IMR-90 (cell line): ENCODE measurements around the gene RNPEPL1. TPM values are rescaled to one million over a fixed set of nuclear protein-coding genes. Genes with fewer than 3 reads are reported as not detected.

Source experiments
- ATAC-seq: fragments of 200-7000 bp; cut with Tn5 transposase; 2 replicates; pipeline ENCODE4 v1.9.1; 2020; ENCODE audit warnings: low read depth, mild to moderate bottlenecking, moderate library complexity
- BruUV-seq: library from RNA; stranded (reverse); fragments of 400-500 nt; replicated peaks from 2 replicates; lab custom pipeline; 2021; lab: Mats Ljungman, UMichigan
- CTCF ChIA-PET: fragments of 300-600 bp; formaldehyde crosslinking; extraction: SDS; loops from one replicate; lab custom pipeline; 2021; ENCODE audit warnings: antibody characterized with exemption; lab: Yijun Ruan, JAX
- POLR2A ChIA-PET: fragments of 300-600 bp; sonication (Branson Sonifier 250); formaldehyde crosslinking; loops from one replicate; lab custom pipeline; 2022; ENCODE audit warnings: antibody characterized with exemption; ENCODE audit not compliant: unreplicated experiment; lab: Charles Lee
- DNase-seq: peaks from one replicate; pipeline ENCODE4 v3.0.0; 2013
- H2AFZ ChIP-seq: replicated peaks from 2 replicates; pipeline ENCODE3; 2013; ENCODE audit warnings: low read length, mild to moderate bottlenecking; ENCODE audit not compliant: poor library complexity
- H2AK5ac ChIP-seq: 2 replicates; pipeline ENCODE4 v1.6.1; 2013; ENCODE audit warnings: low read depth, low read length, inconsistent platforms
- H2AK9ac ChIP-seq: replicated peaks from 2 replicates; pipeline ENCODE3; 2013; ENCODE audit warnings: mild to moderate bottlenecking, low read depth, low read length, moderate library complexity; ENCODE audit not compliant: poor library complexity
- H2BK120ac ChIP-seq: 2 replicates; pipeline ENCODE4 v1.6.1; 2013; ENCODE audit warnings: low read depth, low read length, inconsistent platforms
- H2BK15ac ChIP-seq: 3 replicates; pipeline ENCODE4 v1.6.1; 2013; ENCODE audit warnings: low read depth, low read length, inconsistent platforms
- H2BK20ac ChIP-seq: 2 replicates; pipeline ENCODE4 v1.6.1; 2013; ENCODE audit warnings: low read depth, mild to moderate bottlenecking, inconsistent platforms, low read length, moderate library complexity
- H2BK5ac ChIP-seq: 2 replicates; pipeline ENCODE4 v1.6.1; 2013; ENCODE audit warnings: mild to moderate bottlenecking, low read depth, low read length, inconsistent platforms; ENCODE audit not compliant: poor library complexity, severe bottlenecking
- H3K14ac ChIP-seq: replicated peaks from 2 replicates; pipeline ENCODE4 v1.6.1; 2013; ENCODE audit warnings: low read depth, low read length, inconsistent platforms
- H3K18ac ChIP-seq: 2 replicates; pipeline ENCODE4 v1.6.1; 2013; ENCODE audit warnings: low read depth, low read length, control low read depth
- H3K23ac ChIP-seq: 2 replicates; pipeline ENCODE4 v1.6.1; 2013; ENCODE audit warnings: low read depth, low read length, inconsistent platforms
- H3K27ac ChIP-seq: 2 replicates; pipeline ENCODE4 v1.5.1; 2013; ENCODE audit warnings: mild to moderate bottlenecking, control low read depth, low read length; ENCODE audit not compliant: insufficient read depth
- H3K27me3 ChIP-seq: 2 replicates; pipeline ENCODE4 v1.6.1; 2013; ENCODE audit warnings: low read length; ENCODE audit not compliant: control insufficient read depth, insufficient read depth
- H3K36me3 ChIP-seq: 2 replicates; pipeline ENCODE4 v1.6.1; 2013; ENCODE audit warnings: low read length, mixed read lengths; ENCODE audit not compliant: control insufficient read depth, insufficient read depth
- H3K4ac ChIP-seq: 2 replicates; pipeline ENCODE4 v1.6.1; 2013; ENCODE audit warnings: low read depth, low read length, inconsistent platforms
- H3K4me1 ChIP-seq: 2 replicates; pipeline ENCODE4 v1.6.1; 2013; ENCODE audit warnings: low read length, mixed read lengths; ENCODE audit not compliant: control insufficient read depth, insufficient read depth
- H3K4me2 ChIP-seq: 2 replicates; pipeline ENCODE4 v1.6.1; 2013; ENCODE audit warnings: low read depth, mild to moderate bottlenecking, control low read depth, low read length, moderate library complexity
- H3K4me3 ChIP-seq: 2 replicates; pipeline ENCODE4 v1.5.1; 2013; ENCODE audit warnings: low read depth, mild to moderate bottlenecking, control low read depth, low read length, moderate library complexity; ENCODE audit not compliant: insufficient read depth
- H3K56ac ChIP-seq: 2 replicates; pipeline ENCODE4 v1.6.1; 2013; ENCODE audit warnings: low read length, inconsistent platforms; ENCODE audit not compliant: insufficient read depth; ENCODE audit errors: extremely low read depth
- H3K79me1 ChIP-seq, 2 experiments: 2 replicates each; pipeline ENCODE4 v1.6.1; 2013; ENCODE audit warnings: low read length in 2 of 2, inconsistent platforms in 1 of 2, low read depth in 1 of 2
- H3K9ac ChIP-seq: 2 replicates; pipeline ENCODE4 v1.6.1; 2013; ENCODE audit warnings: low read depth, low read length, control low read depth
- H3K9me1 ChIP-seq: 2 replicates; pipeline ENCODE4 v1.6.1; 2013; ENCODE audit warnings: low read length, inconsistent platforms; ENCODE audit not compliant: insufficient read depth
- H3K9me3 ChIP-seq: 2 replicates; pipeline ENCODE4 v1.6.1; 2013; ENCODE audit warnings: low read length; ENCODE audit not compliant: control insufficient read depth, insufficient read depth
- H4K20me1 ChIP-seq: 2 replicates; pipeline ENCODE4 v1.6.1; 2013; ENCODE audit warnings: low read length, inconsistent platforms; ENCODE audit not compliant: insufficient read depth
- H4K5ac ChIP-seq: 2 replicates; pipeline ENCODE4 v1.6.1; 2013; ENCODE audit warnings: mild to moderate bottlenecking, low read depth, low read length, control low read depth
- H4K8ac ChIP-seq, 2 experiments: 2 replicates each; pipeline ENCODE4 v1.6.1; 2013; ENCODE audit warnings: low read depth in 2 of 2, low read length in 2 of 2, control low read depth in 1 of 2, inconsistent platforms in 1 of 2
- H4K91ac ChIP-seq: 2 replicates; pipeline ENCODE4 v1.6.1; 2013; ENCODE audit warnings: low read depth, low read length, inconsistent platforms; ENCODE audit not compliant: insufficient read depth
- BHLHE40 ChIP-seq: fragments of 150-350 bp; IDR thresholded peaks from 2 replicates; pipeline ENCODE4 v1.6.1; 2016; ENCODE audit warnings: mild to moderate bottlenecking, low read depth, low read length
- FOS ChIP-seq: fragments of 150-350 bp; IDR thresholded peaks from 2 replicates; pipeline ENCODE4 v1.6.1; 2016; ENCODE audit warnings: low read depth, low read length
- WGBS, 2 experiments: methylation state at CpG; one replicate each; pipeline versions ENCODE4 v1.1.5 to v1.1.7; 2013; ENCODE audit warnings: missing lambda C conversion rate in 2 of 2; ENCODE audit not compliant: insufficient read length in 1 of 2; ENCODE audit errors: extremely low coverage in 2 of 2; 5-methylcytosine and 5-hydroxymethylcytosine counted together
- dilution Hi-C: fragments of 300-500 bp; cut with HindIII; formaldehyde crosslinking; loops from one replicate; pipeline ENCODE4 v1.14.3; 2018; ENCODE audit warnings: low sequenced_read_pairs; ENCODE audit not compliant: unreplicated experiment
- in situ Hi-C: fragments of 300-500 bp; cut with MboI; formaldehyde crosslinking; loops from 3 replicates; pipeline ENCODE4 v1.14.3; 2019; ENCODE audit warnings: low sequenced_read_pairs, inconsistent platforms, mixed read lengths
- intact Hi-C: fragments of 100-400 bp; cut with micrococcal nuclease; formaldehyde crosslinking; loops from 2 replicates; pipeline ENCODE4 v1.10.0; 2022
- polyA plus RNA-seq, 3 experiments: library from polyadenylated mRNA; depleted of rRNA; stranded (reverse); fragments of >200 nt; gene quantifications; 2 replicates each; pipeline ENCODE4 v1.2.3, GENCODE V29; 2012; ENCODE audit warnings: low replicate concordance in 1 of 3
- total RNA-seq: library from RNA; depleted of rRNA; stranded (reverse); fragments of >200 nt; gene quantifications from 2 replicates; pipeline ENCODE4 v1.2.3, GENCODE V29; 2012; rRNA removed

The RNPEPL1 gene
- total and polyA plus RNA-seq, 2 of the 4 experiments (the other 2 are of a cell fraction) = 3.8 to 18.7 TPM

DNA sequence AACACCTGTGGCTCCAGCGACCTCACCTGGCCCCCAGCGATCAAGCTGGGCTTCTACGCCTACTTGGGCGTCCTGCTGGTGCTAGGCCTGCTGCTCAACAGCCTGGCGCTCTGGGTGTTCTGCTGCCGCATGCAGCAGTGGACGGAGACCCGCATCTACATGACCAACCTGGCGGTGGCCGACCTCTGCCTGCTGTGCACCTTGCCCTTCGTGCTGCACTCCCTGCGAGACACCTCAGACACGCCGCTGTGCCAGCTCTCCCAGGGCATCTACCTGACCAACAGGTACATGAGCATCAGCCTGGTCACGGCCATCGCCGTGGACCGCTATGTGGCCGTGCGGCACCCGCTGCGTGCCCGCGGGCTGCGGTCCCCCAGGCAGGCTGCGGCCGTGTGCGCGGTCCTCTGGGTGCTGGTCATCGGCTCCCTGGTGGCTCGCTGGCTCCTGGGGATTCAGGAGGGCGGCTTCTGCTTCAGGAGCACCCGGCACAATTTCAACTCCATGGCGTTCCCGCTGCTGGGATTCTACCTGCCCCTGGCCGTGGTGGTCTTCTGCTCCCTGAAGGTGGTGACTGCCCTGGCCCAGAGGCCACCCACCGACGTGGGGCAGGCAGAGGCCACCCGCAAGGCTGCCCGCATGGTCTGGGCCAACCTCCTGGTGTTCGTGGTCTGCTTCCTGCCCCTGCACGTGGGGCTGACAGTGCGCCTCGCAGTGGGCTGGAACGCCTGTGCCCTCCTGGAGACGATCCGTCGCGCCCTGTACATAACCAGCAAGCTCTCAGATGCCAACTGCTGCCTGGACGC lies 61.9 kb downstream of the RNPEPL1 start:
- Histone ChIP-seq H3K14ac (no peak overlapping the region), H2AFZ (no peak overlapping the region), H3K56ac (no peak overlapping the region), H4K91ac (no peak overlapping the region), H2BK5ac (no peak overlapping the region), H2BK15ac (no peak overlapping the region), H3K4me3 (no peak overlapping the region), H3K4ac (no peak overlapping the region), H3K27ac (no peak overlapping the region), H2AK5ac (no peak overlapping the region), H3K9me3 (peaks cover 11% of the 10 kb centered on the region), H3K9ac (no peak overlapping the region), H3K9me1 (no peaks in the 10 kb centered on the region), H3K4me1 (peaks cover 2% of the 10 kb centered on the region; the same call in 1 of the 2 replicates), H4K5ac (no peak overlapping the region), H3K36me3 (no peaks in the 10 kb centered on the region), H3K18ac (no peak overlapping the region), H2BK20ac (no peak overlapping the region), H4K8ac (no peak overlapping the region), H3K23ac (no peak overlapping the region), H4K20me1 (no peaks in the 10 kb centered on the region), H3K79me1 (no peaks in the 10 kb centered on the region), H3K4me2 (no peak overlapping the region), H2AK9ac (no peak overlapping the region), H2BK120ac (no peak overlapping the region), H3K27me3 (peaks cover 12% of the 10 kb centered on the region; the same call in 1 of the 2 replicates)
- intact Hi-C loops = no loop called here
- POLR2A ChIA-PET = no interaction called here
- in situ Hi-C loops = no loop called here
- 86% methylated on average over 44 of the region's 50 CpGs; no CpG with 5 or more reads in 1 of the 2 experiments for WGBS, 2 experiments
- ATAC-seq = no peak
- no peak for DNase-seq
- TF ChIP-seq FOS (no peak), BHLHE40 (no peak)
- BruUV-seq = no TSS peak
- CTCF ChIA-PET = no interaction called here
- dilution Hi-C loops = no loop called here

Other genes starting within 250 kb of the RNPEPL1 start
- gene GPC1, start 132.8 kb upstream of the RNPEPL1 start, total RNA-seq = 16.0 and 18.6 TPM in 2 replicates
- gene GPC1, start 132.8 kb upstream of the RNPEPL1 start, polyA plus RNA-seq (2012; rRNA removed) = 211 and 222 TPM in 2 replicates
- 2.9 and 3.3 TPM in 2 replicates for gene ANKMY1, start 10.5 kb upstream of the RNPEPL1 start, total RNA-seq
- 4.1 and 5.5 TPM in 2 replicates for gene ANKMY1, start 10.5 kb upstream of the RNPEPL1 start, polyA plus RNA-seq (2012; rRNA removed)
- gene DUSP28, start 8.1 kb upstream of the RNPEPL1 start, total RNA-seq = 1.1 and 2.5 TPM in 2 replicates
- gene DUSP28, start 8.1 kb upstream of the RNPEPL1 start, polyA plus RNA-seq (2012; rRNA removed) = 3.3 TPM in 2 replicates
- gene CAPN10, start 18.2 kb downstream of the RNPEPL1 start, total RNA-seq = 5.6 and 6.3 TPM in 2 replicates
- 20.9 and 27.4 TPM in 2 replicates for gene CAPN10, start 18.2 kb downstream of the RNPEPL1 start, polyA plus RNA-seq (2012; rRNA removed)
- gene GPR35, start 57.0 kb downstream of the RNPEPL1 start, total RNA-seq = 0.28 TPM in 1 of 2 replicates, not detected in the other
- 0.31 and 0.42 TPM in 2 replicates for gene GPR35, start 57.0 kb downstream of the RNPEPL1 start, polyA plus RNA-seq (2012; rRNA removed)
- gene AQP12B, start 114.4 kb downstream of the RNPEPL1 start, total RNA-seq = not detected in 2 replicates
- not detected in 2 replicates for gene AQP12B, start 114.4 kb downstream of the RNPEPL1 start, polyA plus RNA-seq (2012; rRNA removed)
- not detected in 2 replicates for gene AQP12A, start 123.4 kb downstream of the RNPEPL1 start, total RNA-seq
- not detected in 2 replicates for gene AQP12A, start 123.4 kb downstream of the RNPEPL1 start, polyA plus RNA-seq (2012; rRNA removed)